ENCODE measurements around the gene KYNU.
"Not testable (repeated sequence)": the region's sequence is repeated elsewhere in the genome, so short reads cannot be mapped to it uniquely, and the experiment has no call there.

KYNU gene

DNA sequence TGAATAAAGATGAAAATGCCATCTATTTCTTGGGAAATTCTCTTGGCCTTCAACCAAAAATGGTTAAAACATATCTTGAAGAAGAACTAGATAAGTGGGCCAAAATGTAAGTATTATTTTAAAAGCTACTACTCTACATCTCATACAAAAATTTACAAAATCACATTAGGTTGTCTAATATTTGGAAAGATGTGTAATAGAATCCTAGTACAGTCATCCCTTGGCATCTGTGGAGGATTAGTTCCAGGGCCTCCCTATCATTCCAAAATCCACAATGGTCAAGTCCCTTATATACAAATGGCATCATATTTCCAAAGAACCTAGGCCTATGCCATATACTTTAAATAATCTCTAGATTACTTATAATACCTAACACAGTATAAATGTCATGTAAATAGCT, 41.2 kb downstream of the KYNU start:
- no peak for DNase-seq (ENCODE audit: low spot score)

DNA sequence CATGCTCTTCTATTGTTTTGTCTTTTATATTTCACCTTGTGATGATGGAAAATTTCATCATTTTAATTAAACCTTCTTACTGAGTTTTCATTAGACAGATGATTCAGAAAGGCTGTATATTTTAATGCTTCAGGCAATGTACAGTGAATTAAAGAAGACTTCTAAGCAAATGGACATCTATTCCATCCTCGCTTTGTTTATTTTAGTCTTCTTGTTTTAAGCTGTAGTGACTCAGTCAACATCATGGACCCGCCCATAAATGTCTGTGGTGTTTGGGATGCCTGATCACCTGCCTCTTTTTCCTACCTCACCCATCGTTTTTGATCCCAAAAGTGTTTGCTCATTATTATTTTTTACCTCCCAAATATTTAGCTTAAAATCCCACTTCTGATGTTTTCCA, 43.1 kb downstream of the KYNU start:
- DNase-seq (ENCODE audit: low spot score): no peak

DNA sequence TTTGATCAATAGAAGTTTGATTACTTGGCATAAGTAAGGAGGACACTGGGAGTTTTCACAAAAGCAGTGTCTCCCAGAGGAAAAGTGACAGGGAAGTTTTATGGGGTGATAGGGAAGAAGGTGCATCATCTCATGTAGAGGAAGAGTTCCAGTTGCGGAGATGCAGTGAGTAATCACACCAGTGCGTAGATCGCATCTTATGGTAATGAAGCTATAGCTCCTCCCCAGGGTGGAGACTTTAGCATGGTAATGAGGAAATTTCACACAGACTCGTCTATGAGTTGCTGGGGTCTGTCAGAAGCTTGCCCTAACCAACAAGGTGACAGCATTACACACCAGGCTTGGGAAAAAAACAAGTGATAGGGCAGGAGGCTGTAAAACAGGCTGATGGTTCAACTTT, 49.0 kb downstream of the KYNU start:
- DNase-seq (ENCODE audit: low spot score): no peak

DNA sequence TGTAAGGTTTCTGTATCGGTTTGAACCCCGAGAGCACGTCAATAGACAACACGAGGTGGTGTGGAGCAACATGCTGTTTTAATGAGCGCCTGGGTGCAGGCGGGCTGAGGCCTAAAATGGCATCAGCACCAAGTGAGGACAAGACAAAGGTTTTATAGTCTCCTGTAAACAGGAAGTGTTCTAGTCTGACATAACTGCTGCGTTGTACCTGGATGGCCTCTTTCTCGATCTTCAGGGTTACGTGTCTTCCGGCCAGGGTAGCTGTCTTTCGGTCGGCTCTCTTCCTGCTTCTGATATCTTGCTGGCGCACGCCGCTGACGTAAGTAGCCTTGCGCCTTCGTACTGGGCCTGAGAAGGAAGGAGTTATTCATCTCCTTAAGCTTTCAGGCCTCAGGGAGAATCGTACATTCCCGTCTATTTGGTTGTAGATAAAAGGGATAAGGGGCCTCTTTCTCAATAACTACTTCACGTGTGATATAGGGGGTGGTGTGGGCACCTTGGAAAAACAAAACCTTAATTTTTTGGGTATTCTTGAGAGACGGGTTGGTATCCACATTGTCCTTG, 53.5 kb downstream of the KYNU start:
- no peak for DNase-seq (ENCODE audit: low spot score)

- no peak for DNase-seq (ENCODE audit: low spot score)
Observed at GRCh38 chr2:142933916-142934315, 56.5 kb downstream of the KYNU start.

DNA sequence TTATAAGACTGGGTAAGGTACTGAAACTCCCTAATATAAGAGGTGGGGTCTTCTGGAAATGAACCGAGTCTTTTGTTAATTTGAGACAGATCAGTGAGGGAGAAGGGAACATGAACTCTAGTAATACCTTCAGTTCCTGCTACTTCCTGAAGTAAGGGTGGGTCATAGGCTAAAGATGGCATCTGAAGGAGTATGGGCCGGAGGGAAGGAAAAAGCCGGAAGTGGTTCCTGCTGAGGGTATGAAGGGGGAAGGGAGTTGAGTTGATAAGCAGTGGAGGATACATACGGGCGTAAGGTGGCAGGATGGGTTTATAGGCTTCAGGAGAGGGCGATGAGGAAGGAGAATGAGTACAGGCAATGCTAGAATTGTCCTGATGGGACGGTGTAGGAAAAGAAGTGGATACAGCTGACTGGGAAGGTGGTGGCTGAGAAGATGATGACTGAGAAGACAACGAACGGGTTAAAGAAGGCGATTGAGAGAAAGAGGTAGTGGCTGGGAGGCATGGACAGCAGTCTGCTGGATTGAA, 58.2 kb downstream of the KYNU start:
- DNase-seq (ENCODE audit: low spot score): no peak

DNA sequence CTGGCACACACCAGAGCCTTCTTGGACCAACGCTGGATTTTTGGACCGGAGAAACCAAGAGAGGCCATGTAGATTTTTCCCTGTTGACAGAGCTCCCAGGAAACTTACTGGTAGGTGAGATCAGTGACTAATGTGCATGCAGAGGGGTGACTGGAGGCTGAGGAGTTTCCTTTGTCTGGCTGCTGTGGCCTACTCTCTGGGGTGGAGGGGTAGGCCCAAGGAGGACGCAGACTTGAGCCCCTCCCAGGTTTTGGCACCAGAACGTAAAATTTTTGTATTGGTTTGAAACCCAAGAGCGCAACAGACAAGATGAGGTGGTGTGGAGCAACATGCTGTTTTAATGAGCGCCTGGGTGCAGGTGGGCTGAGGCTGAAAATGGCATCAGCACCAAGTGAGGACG, 59.2 kb downstream of the KYNU start:
- DNase-seq (ENCODE audit: low spot score): no peak

DNA sequence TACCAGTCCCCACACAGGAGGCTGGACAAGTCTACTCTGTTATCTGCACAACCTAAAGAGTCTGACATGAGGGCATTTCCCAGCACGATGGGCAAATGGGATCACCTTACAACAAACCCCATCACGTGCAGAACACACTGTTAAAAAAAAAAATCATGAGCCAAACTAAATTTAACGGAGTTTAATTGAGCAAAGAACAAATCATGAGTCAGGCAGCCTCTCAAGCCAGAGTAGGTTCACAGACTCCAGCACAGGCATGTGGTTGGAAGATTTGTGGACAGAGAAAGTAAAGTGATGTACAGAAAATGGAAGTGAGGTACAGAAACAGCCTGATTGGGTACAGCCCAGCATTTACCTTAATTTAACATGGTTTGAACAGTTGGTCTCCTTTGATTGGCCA, 59.9 kb downstream of the KYNU start:
- DNase-seq (ENCODE audit: low spot score): no peak

- no peak for DNase-seq (ENCODE audit: low spot score)
Observed at GRCh38 chr2:142938240-142938639, 60.8 kb downstream of the KYNU start.

GRCh38 chr2:142940606-142941223, 63.3 kb downstream of the KYNU start:
- DNase-seq (ENCODE audit: low spot score): no peak

GRCh38 chr2:142942690-142943089, 65.2 kb downstream of the KYNU start:
- DNase-seq (ENCODE audit: low spot score): no peak

DNA sequence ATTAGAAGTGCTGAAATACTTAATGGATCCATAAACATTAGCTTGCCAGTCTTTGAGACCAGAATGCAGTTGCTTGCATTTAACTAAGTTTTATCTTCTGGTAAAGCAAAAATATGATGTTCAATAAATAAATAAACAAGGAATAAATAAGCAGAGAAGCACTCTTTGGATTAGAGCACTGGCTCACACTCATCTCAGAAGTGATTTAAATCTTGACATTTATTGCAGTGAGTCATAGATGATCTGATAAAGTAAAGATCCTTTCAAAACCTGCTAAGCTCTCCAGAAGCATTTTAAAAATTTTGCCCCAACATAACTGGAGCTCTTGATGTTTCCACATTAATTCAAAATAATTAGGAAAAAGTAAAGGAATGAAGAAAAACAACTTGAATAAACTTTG, 66.8 kb downstream of the KYNU start:
- no peak for DNase-seq (ENCODE audit: low spot score)

DNA sequence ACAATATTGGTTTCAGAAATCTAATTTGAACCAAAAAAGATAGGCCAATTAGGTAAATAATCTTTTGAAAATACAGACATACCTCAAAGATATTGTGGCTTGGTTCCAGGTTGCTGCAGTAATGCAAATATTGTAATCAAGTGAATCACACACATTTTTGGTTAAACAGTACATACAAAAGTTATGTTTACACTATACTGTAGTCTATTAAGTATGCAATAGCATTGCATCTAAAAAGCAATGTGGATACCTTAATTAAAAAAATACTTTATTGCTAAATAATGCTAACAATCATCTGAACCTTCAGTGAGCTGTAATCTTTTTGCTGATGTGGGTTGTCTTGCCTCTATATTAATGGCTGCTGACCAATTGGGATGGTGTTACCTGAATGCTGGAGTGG, 67.3 kb downstream of the KYNU start:
- no peak for DNase-seq (ENCODE audit: low spot score)

DNA sequence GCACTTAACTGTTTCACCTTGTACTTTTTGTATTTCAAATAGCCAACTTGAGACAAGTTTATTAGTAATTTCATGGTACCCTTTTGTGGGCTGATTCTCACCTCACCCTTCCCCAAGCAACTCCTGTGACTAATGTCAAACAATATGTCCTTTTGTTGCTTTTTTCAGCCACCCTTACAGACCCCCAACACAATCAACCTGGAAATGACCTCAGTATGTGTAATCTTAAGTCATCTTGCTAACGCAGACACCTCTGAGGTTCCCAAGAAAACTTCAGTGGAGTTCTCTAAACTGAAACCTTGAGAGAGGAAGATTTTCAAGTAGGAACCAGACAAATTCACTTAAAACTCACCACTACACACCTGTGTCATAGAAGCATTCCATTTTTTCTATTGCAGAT, 69.5 kb downstream of the KYNU start:
- DNase-seq (ENCODE audit: low spot score): no peak

DNA sequence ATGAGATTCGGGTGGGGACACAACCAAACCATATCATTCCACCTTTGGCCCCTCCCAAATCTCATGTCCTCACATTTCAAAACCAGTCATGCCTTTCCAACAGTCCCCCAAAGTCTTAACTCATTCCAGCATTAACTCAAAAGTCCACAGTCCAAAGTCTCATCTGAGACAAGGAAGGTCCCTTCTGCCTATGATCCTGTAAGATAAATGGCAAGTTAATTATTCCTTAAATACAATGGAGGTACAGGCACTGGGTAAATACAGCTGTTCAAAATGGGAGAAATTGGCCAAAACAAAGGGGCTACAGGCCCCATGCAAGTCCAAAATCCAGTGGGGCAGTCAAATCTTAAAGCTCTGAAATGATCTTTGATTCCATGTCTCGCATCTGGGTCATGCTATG, 71.3 kb downstream of the KYNU start:
- not testable (repeated sequence) for DNase-seq (ENCODE audit: low spot score)

DNA sequence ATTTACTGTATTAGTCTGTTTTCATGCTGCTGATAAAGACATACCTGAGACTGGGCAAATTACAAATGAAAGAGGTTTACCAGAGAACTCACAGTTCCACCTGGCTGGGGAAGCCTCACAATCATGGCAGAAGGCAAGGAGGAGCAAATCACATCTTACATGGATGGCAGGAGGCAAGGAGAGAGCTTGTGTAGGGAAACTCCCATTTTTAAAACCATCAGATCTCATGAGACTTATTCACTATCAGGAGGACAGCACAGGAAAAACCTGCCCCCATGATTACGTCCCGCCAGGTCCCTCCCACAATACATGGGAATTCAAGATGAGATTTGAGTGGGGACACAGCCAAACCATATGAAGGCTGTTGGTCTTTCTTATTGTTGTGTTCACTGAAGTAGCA, 72.9 kb downstream of the KYNU start:
- DNase-seq (ENCODE audit: low spot score): not testable (repeated sequence)

- no peak for DNase-seq (ENCODE audit: low spot score)
Observed at GRCh38 chr2:142951190-142952007, 73.9 kb downstream of the KYNU start.

DNA sequence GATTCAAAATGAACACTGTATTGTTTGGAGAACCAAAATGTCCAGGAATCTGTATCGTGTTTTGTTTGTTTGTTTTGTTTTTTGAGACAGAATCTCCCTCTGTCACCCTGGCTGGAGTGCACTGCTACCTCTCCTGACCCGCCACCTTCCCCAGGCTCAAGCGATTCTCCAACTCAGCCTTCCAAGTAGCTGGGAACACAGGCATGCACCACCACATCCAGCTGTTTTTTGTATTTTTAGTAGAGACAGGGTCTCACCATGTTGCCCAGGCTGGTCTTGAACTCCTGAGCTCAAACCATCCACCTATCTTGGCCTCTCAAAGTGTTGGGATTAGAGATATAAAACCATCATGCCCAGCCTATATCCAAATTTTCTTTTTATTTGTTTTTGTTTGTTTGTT, 74.6 kb downstream of the KYNU start:
- no peak for DNase-seq (ENCODE audit: low spot score)

DNA sequence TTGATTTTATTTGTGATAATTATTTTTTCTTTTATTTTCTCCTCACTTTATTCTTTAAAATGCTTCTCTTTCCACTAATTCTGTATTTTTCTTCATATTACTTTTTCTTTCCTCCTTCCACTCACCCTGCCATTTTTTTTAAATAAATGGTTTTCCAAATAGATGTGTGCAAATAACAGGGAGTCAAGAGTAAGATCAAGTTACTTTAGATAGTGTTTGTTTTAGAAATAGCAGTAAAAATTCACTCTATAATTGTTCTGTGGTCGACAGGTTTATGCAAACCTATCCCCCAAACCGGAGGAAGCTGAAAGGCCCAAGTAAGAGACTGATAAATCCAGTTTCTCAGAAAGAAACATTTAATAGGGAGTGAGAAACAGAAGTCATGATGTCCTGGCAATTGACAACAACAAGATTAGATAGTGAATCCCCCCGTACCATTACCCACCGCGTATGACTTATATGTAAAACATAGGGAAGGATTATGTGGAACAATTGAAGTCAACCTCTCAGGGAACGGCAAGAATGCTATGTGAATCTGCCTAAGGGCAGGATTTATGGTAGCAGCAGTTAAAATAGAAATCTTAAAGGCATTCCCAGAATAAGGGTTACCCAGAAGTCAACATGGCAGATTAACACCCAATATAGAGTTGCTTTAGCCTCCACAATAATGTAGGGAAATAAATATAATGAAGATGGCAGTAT, 75.5 kb downstream of the KYNU start:
- no peak for DNase-seq (ENCODE audit: low spot score)

DNA sequence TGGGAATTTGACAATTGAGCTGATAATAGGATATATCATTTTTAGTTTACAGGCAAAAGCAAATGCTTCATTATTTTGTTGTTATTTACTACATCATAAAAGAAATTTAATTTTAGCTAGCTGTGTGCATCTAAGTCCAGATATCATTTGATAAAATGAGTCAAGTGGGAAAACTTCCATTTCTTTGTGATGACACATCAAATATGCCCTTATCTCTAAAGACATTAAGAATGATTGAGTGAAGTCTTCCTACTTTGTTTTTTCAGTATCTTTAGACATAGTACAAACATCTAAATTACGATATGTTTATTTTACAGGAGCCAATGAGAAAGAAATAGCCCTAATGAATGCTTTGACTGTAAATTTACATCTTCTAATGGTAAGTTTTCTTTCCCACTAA, 77.0 kb downstream of the KYNU start:
- no peak for DNase-seq (ENCODE audit: low spot score)

DNA sequence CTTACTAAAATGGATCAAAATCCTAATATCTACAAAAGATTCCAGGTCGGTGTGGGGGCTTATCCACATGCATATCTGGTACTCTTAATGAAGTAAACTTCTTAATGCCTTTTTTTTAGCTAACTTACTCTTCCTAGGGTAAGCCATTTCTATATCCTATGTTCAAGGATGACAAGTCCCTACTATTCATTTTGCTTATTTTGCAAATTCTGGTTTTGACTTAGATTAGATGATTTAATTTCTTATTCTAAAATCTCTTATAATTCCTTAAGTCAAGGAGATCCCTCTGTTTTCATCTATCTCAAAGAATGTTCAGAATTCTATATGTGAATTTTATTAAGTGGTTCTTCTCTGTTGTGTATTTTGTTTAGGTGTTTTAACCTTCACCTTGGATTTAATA, 79.7 kb downstream of the KYNU start:
- DNase-seq (ENCODE audit: low spot score): no peak

DNA sequence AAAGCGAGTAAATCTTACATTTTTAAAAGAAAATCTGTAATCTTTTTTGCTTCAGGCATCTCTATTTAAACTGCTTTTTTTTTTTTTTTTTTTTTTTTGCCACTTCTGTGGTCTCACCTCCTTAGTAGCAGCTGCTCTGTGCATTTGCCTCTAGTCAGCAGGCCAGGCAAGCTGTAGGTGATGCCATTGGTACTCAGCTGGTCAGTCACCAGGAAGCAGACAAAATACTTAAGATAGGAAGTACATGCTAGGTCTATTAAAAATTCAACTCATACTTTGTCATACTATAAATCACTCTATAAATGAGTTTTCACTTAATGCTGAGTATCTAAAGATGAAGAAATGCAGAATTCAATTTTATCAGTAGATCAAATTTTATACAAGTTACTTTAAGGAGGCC, 83.7 kb downstream of the KYNU start:
- no peak for DNase-seq (ENCODE audit: low spot score)

DNA sequence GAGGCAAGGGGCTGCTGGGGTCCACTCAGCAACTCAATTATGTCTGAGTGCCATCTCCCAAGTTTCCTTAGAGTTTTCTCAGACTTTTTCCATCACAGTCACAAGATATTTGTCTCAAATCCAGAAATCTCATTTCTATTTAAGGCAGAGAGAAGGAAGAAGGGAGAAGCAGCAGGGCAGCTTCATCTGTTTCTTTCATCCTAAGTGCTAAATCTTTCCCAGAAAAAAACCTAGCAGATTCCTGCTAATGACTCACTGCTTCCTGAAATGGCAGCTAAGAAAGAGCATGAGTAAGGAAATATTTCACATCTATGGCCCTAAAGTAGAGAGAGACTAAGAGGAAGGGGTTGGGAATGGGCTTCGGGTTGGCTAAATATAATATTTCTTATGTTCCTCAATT, 88.0 kb downstream of the KYNU start:
- no peak for DNase-seq (ENCODE audit: low spot score)

Data from left forelimb (tissue), 1 donor.